ENCODE results near the gene EIF3A. TPM values are rescaled to one million over a fixed set of nuclear protein-coding genes. Genes with fewer than 3 reads are reported as not detected.

Gene EIF3A
- total and polyA plus RNA-seq, 2 of the 8 experiments (the other 6 are each of a cell fraction or from before 2014, with no cell fraction given), result 26.8 to 209 TPM

DNA sequence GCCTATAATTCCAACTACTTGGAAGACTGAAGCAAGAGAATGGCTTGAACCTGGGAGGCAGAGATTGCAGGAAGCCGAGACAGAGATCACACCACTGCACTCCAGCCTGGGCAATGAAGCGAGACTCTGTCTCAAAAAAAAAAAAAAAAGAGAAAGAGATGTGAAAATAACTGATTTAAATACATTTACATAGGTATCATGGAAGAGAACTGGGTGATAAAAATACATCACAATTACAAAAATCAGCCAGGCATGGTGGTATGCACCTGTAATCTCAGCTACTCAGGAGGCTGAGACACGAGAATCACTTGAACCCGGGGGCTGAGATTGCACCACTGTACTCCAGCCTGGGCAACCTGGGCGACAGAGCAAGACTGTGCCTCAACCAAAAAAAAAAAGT is 31.3 kb downstream of the EIF3A start:
- Histone ChIP-seq H3K79me1 (ENCODE audit: low read depth, low read length) (peaks cover 6% of the 10 kb centered on the region; the same call in 1 of the 2 replicates), H3K23me2 (ENCODE audit: low read depth, low read length) (no peaks in the 10 kb centered on the region), H4K91ac (replicated peaks; ENCODE audit: insufficient read length, low read length) (no peak overlapping the region), H3K27me3 (replicated peaks in 1 of 4; ENCODE audit: control insufficient read depth in 3 of 4, extremely low read depth in 1 of 4, insufficient read depth in 3 of 4, low read length in 3 of 4) (no peaks in the 10 kb centered on the region), H3K4me1 (replicated peaks in 1 of 4; ENCODE audit: control insufficient read depth in 3 of 4, insufficient read depth in 4 of 4, low read length in 3 of 4) (no peaks in the 10 kb centered on the region), H2AK5ac (ENCODE audit: low read depth, low read length) (no peak overlapping the region), H3K56ac (replicated peaks; ENCODE audit: insufficient read length, low read depth, low read length) (no peak overlapping the region), H3K18ac (ENCODE audit: extremely low read depth, low read length) (no peak overlapping the region), H3K36me3 (ENCODE audit: control insufficient read depth in 2 of 4, insufficient read depth in 4 of 4, low read length in 3 of 4) (peaks cover 58 to 100% (median 86%) of the 10 kb centered on the region in 4 experiments), H3K23ac (ENCODE audit: insufficient read length) (no peak overlapping the region), H4K20me1 (replicated peaks in 1 of 2; ENCODE audit: control insufficient read depth in 1 of 2, insufficient read depth in 2 of 2, low read length in 2 of 2) (peaks cover 10 to 14% of the 10 kb centered on the region in 2 experiments), H3K9me3 (ENCODE audit: insufficient read depth in 2 of 2, low read depth in 1 of 2, low read length in 1 of 2) (no peaks in the 10 kb centered on the region), H3K79me2 (ENCODE audit: control insufficient read depth in 1 of 2, insufficient read depth in 2 of 2, low read length in 2 of 2) (peaks cover 0 to 90% of the 10 kb centered on the region in 2 experiments; a peak in 3 of 4 replicates), H2BK20ac (ENCODE audit: low read length) (no peak overlapping the region), H3K4me2 (ENCODE audit: insufficient read depth in 1 of 2, low read depth in 2 of 2, low read length in 2 of 2) (no peak overlapping the region), H2BK12ac (ENCODE audit: low read depth, low read length) (no peak overlapping the region), H2AFZ (ENCODE audit: low read length) (no peak overlapping the region), H2BK120ac (replicated peaks; ENCODE audit: low read depth, low read length) (no peak overlapping the region), H4K5ac (ENCODE audit: insufficient read length, low read depth, low read length) (no peak overlapping the region), H3K4me3 (ENCODE audit: extremely low read depth in 1 of 4, insufficient read depth in 2 of 4, low read depth in 3 of 4, low read length in 4 of 4) (no peak overlapping the region), H2BK5ac (ENCODE audit: low read depth, low read length) (no peak overlapping the region), H2BK15ac (ENCODE audit: low read length) (no peak overlapping the region), H3K4ac (replicated peaks; ENCODE audit: insufficient read length, low read depth, low read length) (no peak overlapping the region), H3K27ac (ENCODE audit: low read depth, low read length) (no peak overlapping the region), H3K9ac (replicated peaks in 1 of 4; ENCODE audit: extremely low read depth in 1 of 4, low read depth in 3 of 4, low read length in 3 of 4) (no peak overlapping the region), H4K8ac (ENCODE audit: extremely low read depth, insufficient read depth, low read length) (no peak overlapping the region), H3K14ac (ENCODE audit: insufficient read length) (no peak overlapping the region)
- FAIRE-seq (no peak), DNase-seq (ENCODE audit: low read depth in 1 of 2, low spot score in 2 of 2) (no peak)
- 89% methylated on average over 5 of the region's 5 CpGs; no CpG with 5 or more reads in 1 of the 2 experiments for WGBS, 2 experiments (ENCODE audit: extremely low coverage in 1 of 2, insufficient coverage in 1 of 2, insufficient read length in 1 of 2, insufficient replicate concordance in 2 of 2, low coverage in 1 of 2, low lambda C conversion rate in 2 of 2, missing lambda C conversion rate in 1 of 2)
- POLR2A ChIA-PET (ENCODE audit: partially characterized antibody), result interaction anchor here (0.7 to 1.8 kb wide), 6 partner anchors 10 to 31 kb away, joined by 3 to 4 read pairs (median 3); partner anchors contain the start of gene EIF3A
- CTCF ChIA-PET (ENCODE audit: partially characterized antibody), result no interaction called here
- TF ChIP-seq SIN3A (conservative IDR thresholded peaks at IDR 0.05 in 1 of 2, IDR thresholded peaks at IDR 0.05 in 1 of 2; ENCODE audit: low read depth in 1 of 2, low read length in 2 of 2), result no peak
- TF ChIP-seq, protein P1, sequence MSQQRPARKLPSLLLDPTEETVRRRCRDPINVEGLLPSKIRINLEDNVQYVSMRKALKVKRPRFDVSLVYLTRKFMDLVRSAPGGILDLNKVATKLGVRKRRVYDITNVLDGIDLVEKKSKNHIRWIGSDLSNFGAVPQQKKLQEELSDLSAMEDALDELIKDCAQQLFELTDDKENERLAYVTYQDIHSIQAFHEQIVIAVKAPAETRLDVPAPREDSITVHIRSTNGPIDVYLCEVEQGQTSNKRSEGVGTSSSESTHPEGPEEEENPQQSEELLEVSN (IDR thresholded peaks at IDR 0.05), result no peak
